Vagina (tissue), 2 donors: Measurements from ENCODE around the gene PIK3C2B. TPM values are rescaled to one million over a fixed set of nuclear protein-coding genes. Genes with fewer than 3 reads are reported as not detected.

Source experiments
- DNase-seq, 2 donors: peaks; one replicate each; pipeline ENCODE4 v3.0.0-alpha.2; 2017; ENCODE audit errors: extremely low spot score in 2 of 2
- H3K27ac ChIP-seq: fragments of 200-600 bp; sonication (generic); one replicate; pipeline ENCODE4 v1.5.1; 2019
- H3K27me3 ChIP-seq: fragments of 200-600 bp; sonication (generic); one replicate; pipeline ENCODE4 v1.5.1; 2019
- H3K36me3 ChIP-seq, 2 donors: fragments of 200-600 bp; sonication (generic); one replicate each; pipeline ENCODE4 v1.5.1; 2017 to 2019
- H3K4me1 ChIP-seq: fragments of 200-600 bp; sonication (generic); one replicate; pipeline ENCODE4 v1.5.1; 2019
- H3K4me3 ChIP-seq, 2 donors: fragments of 200-600 bp; sonication (generic); 1 replicate in 1 of 2; 2 replicates in 1 of 2; pipeline ENCODE4 v1.5.1; 2016 to 2019
- H3K9me3 ChIP-seq: fragments of 200-600 bp; sonication (generic); one replicate; pipeline ENCODE4 v1.5.1; 2019
- CTCF ChIP-seq, 3 experiments: fragments of 450-650 bp in 2 of 3; fragments of 200-600 bp in 1 of 3; sonication (generic) in 1 of 3; IDR thresholded peaks; one replicate each; pipeline ENCODE4 v1.5.1; 2017 to 2019; ENCODE audit warnings: antibody characterized with exemption in 3 of 3, mild to moderate bottlenecking in 2 of 3, moderate library complexity in 2 of 3
- POLR2A ChIP-seq, 2 donors: fragments of 450-650 bp; IDR thresholded peaks; one replicate each; pipeline ENCODE4 v1.6.1; 2017; ENCODE audit warnings: antibody characterized with exemption in 2 of 2, mild to moderate bottlenecking in 2 of 2, moderate library complexity in 2 of 2
- POLR2AphosphoS5 ChIP-seq, 2 donors: sonication (generic); formaldehyde crosslinking; IDR thresholded peaks; one replicate each; pipeline ENCODE4 v1.9.0; 2017; ENCODE audit warnings: antibody characterized with exemption in 2 of 2, mild to moderate bottlenecking in 2 of 2, low read depth in 1 of 2; ENCODE audit not compliant: insufficient read depth in 1 of 2
- intact Hi-C: fragments of 100-400 bp; cut with DNase I; formaldehyde crosslinking; loops from one replicate; pipeline ENCODE4 v1.15.1; 2023
- total RNA-seq: library from RNA; depleted of rRNA; stranded (reverse); fragments of >200 nt; gene quantifications from one replicate; pipeline ENCODE4 v1.2.3, GENCODE V29; 2016

PIK3C2B gene
- total RNA-seq, 1 donor from 2014 or later, result 52.1 TPM

- H3K4me3 ChIP-seq, result no peak overlapping the region
- TF ChIP-seq POLR2AphosphoS5 (IDR thresholded peaks at IDR 0.05; ENCODE audit: insufficient read depth in 1 of 2, low read depth in 1 of 2) (no peak), CTCF (IDR thresholded peaks at IDR 0.05) (no peak), POLR2A (IDR thresholded peaks at IDR 0.05) (no peak)
- no peak for DNase-seq
- intact Hi-C loops, result no loop called here
- H3K4me1 ChIP-seq, result peaks cover 65% of the 10 kb centered on the region
- H3K27ac ChIP-seq, result no peak overlapping the region
- no peaks in the 10 kb centered on the region for H3K36me3 ChIP-seq
- no peaks in the 10 kb centered on the region for H3K9me3 ChIP-seq
- no peaks in the 10 kb centered on the region for H3K27me3 ChIP-seq
Observed at GRCh38 chr1:204477036-204477740, 17.4 kb downstream of the PIK3C2B start.

DNA sequence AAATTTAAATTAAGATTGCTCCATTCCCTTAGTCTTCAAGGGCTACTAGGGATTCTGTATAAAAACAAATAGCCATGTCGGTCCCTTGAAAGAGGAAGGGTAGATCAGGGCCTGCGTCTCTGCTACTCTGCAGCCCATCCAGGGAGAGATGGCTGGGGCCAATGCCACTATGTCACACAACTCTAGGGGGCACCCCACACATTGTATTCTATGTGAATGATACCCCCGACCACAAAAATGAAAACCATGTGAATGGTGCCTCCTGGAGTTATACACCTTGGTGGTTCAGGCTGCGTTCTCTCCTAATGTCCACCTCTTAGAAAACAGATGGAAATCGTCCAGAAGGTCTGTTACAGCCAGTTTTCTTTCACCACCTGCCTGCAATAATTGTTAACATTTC is 18.0 kb downstream of the PIK3C2B start:
- peaks cover 59% of the 10 kb centered on the region for H3K4me1 ChIP-seq
- H3K36me3 ChIP-seq, result no peaks in the 10 kb centered on the region
- TF ChIP-seq POLR2AphosphoS5 (IDR thresholded peaks at IDR 0.05; ENCODE audit: insufficient read depth in 1 of 2, low read depth in 1 of 2) (no peak), CTCF (IDR thresholded peaks at IDR 0.05) (no peak), POLR2A (IDR thresholded peaks at IDR 0.05) (no peak)
- H3K27me3 ChIP-seq, result no peaks in the 10 kb centered on the region
- H3K9me3 ChIP-seq, result no peaks in the 10 kb centered on the region
- DNase-seq, result no peak
- intact Hi-C loops, result no loop called here
- H3K4me3 ChIP-seq, result no peak overlapping the region
- H3K27ac ChIP-seq, result no peak overlapping the region

DNA sequence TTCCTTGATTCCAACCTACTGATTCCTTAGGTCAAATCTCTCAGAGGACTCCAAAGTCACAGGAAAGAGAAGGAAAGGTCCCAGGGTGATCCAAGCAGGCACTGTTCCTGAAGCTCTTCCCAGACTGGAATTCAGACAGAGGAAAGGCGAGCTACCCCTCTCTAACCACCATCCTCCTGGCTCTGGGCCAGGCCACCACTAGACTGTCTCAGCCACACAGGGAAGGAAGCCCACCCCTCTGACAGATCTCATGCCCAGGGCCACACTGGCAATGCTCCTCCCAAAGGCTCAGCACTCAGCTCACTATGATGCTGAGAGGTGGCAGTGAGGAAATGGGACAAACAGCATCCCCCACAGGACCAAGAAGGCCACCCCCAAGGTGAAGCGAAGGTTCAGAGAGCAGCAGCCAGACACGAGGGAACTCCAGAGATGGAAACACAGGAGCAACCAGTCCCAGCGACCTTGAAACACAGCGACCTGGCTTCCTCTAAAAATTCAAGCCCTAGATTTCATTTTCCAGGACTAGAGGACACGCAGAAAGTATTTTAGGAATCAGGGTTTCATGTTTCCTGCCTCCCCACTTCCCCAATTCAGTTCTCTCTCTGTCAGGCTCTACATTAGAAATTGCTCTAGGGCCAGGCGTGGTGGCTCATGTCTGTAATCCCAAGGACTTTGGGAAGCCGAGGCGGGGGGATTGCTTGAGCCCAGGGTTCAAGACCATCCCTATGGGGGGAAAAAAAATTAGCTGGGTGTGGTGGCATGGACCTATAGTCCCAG is 18.8 kb downstream of the PIK3C2B start:
- TF ChIP-seq POLR2AphosphoS5 (IDR thresholded peaks at IDR 0.05; ENCODE audit: insufficient read depth in 1 of 2, low read depth in 1 of 2) (no peak), CTCF (IDR thresholded peaks at IDR 0.05) (no peak), POLR2A (IDR thresholded peaks at IDR 0.05) (no peak)
- intact Hi-C loops, result no loop called here
- DNase-seq, result no peak
- Histone ChIP-seq H3K4me1 (peaks cover 52% of the 10 kb centered on the region), H3K27me3 (no peaks in the 10 kb centered on the region), H3K36me3 (no peaks in the 10 kb centered on the region), H3K4me3 (no peak overlapping the region), H3K9me3 (no peaks in the 10 kb centered on the region), H3K27ac (no peak overlapping the region)

GRCh38 chr1:204473400-204473965 is 21.1 kb downstream of the PIK3C2B start:
- H3K9me3 ChIP-seq, result no peaks in the 10 kb centered on the region
- H3K27me3 ChIP-seq, result no peaks in the 10 kb centered on the region
- peaks cover 28% of the 10 kb centered on the region for H3K4me1 ChIP-seq
- no peaks in the 10 kb centered on the region for H3K36me3 ChIP-seq
- H3K4me3 ChIP-seq, result no peak overlapping the region
- DNase-seq, result no peak
- no peak overlapping the region for H3K27ac ChIP-seq
- TF ChIP-seq POLR2A (IDR thresholded peaks at IDR 0.05) (no peak), POLR2AphosphoS5 (IDR thresholded peaks at IDR 0.05; ENCODE audit: insufficient read depth in 1 of 2, low read depth in 1 of 2) (no peak), CTCF (IDR thresholded peaks at IDR 0.05) (no peak)
- intact Hi-C loops, result no loop called here
